ENCODE data around the gene GASK1B.

GRCh38 chr4:158203436-158203835, 30.6 kb upstream of the GASK1B start:
- TF ChIP-seq POLR2A (IDR thresholded peaks at IDR 0.05) (no peak), CTCF (IDR thresholded peaks at IDR 0.05) (no peak)

All from testis (tissue), 2 donors.